Fibroblast of the aortic adventitia (primary cell): ENCODE data around the gene NR1D2. TPM values are rescaled to one million over a fixed set of nuclear protein-coding genes. Genes with fewer than 3 reads are reported as not detected.

Experiments
- DNase-seq: peaks from one replicate; pipeline ENCODE4 v3.0.0-alpha.2; 2010; ENCODE audit warnings: low read depth
- H3K4me3 ChIP-seq: 2 replicates; pipeline ENCODE4 v1.5.1; 2011; ENCODE audit warnings: low read depth, mild to moderate bottlenecking, control low read depth, low read length, moderate library complexity
- total RNA-seq: library from RNA; depleted of rRNA; stranded (reverse); fragments of >200 nt; gene quantifications from 2 replicates; pipeline ENCODE4 v1.2.3, GENCODE V29; 2012; ENCODE audit warnings: low replicate concordance
- TF ChIP-seq, protein P1 (sequence below): IDR thresholded peaks from 2 replicates; pipeline ENCODE4 v1.5.1; 2011; ENCODE audit warnings: mild to moderate bottlenecking, low read length, control low read depth, inconsistent platforms; ENCODE audit not compliant: insufficient read depth

Gene NR1D2
- total RNA-seq, 1 donor = 77.3 TPM

DNA sequence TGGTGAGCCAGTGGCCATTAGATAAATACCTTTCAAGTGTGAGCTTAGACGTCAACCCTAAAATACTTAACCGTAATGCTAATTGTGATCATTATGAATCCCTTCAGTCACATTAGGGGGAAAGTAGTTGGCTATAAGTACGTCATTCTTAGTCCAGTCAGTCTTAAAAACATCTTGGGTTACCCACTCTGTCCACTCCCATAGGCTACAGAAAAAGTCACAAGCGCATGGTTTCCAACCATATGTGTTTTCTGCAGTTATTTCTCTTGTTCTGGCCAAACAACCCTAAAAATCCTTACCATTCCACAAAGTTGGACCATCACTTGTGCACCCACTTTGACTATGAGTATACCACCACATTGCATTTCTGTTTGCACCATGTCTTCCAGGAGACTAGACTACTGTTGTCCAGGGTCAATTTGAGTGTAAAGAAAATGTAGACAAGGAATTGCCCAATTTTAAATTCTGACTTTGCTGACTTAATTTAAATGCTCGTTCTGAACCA is 24.9 kb upstream of the NR1D2 start:
- peak overlapping the region; percentile 6 for H3K4me3 ChIP-seq
- TF ChIP-seq, protein P1, sequence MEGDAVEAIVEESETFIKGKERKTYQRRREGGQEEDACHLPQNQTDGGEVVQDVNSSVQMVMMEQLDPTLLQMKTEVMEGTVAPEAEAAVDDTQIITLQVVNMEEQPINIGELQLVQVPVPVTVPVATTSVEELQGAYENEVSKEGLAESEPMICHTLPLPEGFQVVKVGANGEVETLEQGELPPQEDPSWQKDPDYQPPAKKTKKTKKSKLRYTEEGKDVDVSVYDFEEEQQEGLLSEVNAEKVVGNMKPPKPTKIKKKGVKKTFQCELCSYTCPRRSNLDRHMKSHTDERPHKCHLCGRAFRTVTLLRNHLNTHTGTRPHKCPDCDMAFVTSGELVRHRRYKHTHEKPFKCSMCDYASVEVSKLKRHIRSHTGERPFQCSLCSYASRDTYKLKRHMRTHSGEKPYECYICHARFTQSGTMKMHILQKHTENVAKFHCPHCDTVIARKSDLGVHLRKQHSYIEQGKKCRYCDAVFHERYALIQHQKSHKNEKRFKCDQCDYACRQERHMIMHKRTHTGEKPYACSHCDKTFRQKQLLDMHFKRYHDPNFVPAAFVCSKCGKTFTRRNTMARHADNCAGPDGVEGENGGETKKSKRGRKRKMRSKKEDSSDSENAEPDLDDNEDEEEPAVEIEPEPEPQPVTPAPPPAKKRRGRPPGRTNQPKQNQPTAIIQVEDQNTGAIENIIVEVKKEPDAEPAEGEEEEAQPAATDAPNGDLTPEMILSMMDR = no peak
- DNase-seq = no peak

DNA sequence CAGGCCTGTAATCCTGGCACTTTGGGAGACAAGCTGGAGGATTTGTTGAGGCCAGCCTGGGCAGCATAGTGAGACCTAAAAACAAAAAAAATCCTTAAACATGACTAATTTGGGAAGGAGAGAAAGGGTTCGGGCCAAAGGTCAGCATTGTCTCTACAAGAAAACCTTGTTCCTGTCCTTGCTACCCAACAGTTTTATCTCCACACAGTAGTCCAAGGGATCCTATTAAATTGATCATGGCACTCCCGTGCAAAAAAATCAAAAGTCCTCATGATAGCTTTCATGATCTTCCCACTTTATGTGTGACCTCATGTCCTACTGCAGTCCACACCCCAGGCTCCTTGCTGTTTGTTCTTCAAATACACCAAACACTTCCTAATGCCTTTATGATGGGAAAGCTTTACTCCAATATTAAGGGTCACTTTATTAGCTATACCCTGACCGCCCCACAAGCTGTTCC is 24.0 kb upstream of the NR1D2 start:
- TF ChIP-seq, protein P1 = no peak
- no peak for DNase-seq

DNA sequence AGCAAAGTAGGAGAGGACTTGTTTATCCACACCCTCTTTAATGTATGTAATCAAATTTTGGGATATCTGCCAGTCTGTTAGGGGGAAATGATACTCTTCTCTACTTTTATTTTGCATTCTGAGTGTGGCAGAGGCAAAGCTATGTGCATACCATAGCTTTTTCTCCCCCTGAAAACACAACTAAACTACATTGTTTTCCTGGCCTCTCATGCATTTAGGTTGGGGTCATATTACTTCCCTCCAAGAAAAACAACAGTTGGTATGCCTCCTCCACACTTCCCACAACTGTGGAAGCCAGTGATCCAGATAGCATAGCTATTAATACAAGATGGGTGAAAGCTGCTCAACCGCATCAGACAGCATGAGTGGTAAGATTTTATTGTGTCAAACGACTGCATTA is 21.3 kb upstream of the NR1D2 start:
- TF ChIP-seq, protein P1 = no peak
- H3K4me3 ChIP-seq = no peak overlapping the region
- DNase-seq = peak; percentile 49

More for the DNA sequence above, 24.0 kb upstream of the NR1D2 start:
- no peak overlapping the region for H3K4me3 ChIP-seq

DNA sequence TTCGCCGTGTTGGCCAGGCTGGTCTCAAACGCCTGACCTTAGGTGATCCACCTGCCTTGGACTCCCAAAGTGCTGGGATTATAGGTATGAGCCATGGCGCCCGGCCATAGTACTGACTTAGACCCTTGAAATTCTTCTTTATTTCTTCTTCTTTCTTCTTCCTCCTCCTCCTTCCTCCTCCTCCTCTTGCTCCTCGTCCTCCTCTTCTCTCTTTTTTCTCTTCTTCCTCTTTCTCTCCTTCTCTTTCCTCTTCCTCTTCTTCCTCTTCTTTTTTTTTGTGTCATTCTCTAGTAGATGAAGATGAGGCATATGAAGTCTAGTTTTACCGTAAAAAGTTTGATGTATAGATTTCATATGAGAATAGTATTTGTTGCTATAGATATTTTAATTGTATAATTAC is 18.8 kb upstream of the NR1D2 start:
- DNase-seq = no peak
- TF ChIP-seq, protein P1 = no peak
- no peak overlapping the region for H3K4me3 ChIP-seq

DNA sequence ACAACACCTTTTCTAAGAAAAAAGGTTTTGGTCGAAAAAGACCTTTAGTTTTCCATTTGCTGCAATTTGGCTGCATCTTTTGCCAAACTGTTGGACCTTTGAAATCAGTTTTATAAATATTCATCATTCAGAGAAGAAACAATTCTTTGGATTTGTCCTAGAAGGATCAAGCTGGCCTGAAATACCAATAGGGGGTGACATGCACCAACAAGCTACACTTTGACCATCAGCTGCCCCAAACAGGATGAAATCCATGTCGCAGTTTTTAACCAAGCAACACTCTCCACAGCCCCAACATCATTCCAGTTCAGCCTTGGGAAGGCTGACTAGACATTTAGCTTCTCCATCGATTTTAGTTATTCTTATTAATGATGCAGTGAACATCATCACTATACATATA is 18.4 kb upstream of the NR1D2 start:
- TF ChIP-seq, protein P1 = no peak
- DNase-seq = no peak
- no peak overlapping the region for H3K4me3 ChIP-seq

DNA sequence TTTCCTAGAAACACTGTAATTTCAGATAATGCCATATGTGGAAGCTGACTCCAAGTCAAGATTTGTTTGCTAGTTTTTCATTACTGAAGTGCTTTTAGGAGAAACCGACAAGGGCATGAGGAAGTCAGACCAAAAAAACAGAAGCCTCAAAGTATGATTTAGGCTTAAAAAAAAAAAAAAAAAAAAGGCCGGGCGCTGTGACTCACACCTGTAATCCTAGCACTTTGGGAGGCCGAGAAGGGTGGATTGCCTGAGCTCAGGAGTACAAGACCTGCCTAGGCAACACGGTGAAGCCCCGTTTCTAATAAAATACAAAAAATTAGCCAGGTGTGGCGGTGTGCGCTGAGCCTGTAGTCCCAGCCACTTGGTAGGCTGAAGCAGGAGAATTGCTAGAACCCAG is 16.6 kb upstream of the NR1D2 start:
- TF ChIP-seq, protein P1 = no peak
- DNase-seq = no peak
- no peak overlapping the region for H3K4me3 ChIP-seq

DNA sequence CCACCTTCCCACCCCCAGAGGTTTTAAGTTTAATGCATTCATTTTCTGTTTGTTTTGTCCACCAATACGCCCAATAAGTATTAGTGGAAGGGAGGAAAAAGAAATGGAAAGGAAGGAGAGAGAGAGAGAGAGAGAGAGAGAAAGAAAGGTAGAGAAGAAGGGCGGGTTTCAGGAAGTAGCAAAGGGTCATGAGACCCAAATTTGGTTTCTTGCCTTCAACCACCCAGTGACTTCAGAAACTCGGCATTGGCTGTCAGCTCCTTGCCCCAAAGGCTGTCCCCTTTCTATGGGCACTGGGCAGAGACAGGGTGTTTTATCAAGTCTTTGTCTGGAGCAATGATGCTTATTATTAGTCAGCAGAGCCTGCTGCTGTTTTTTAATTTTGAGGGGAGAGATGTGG is 13.5 kb upstream of the NR1D2 start:
- TF ChIP-seq, protein P1 = no peak
- no peak for DNase-seq
- H3K4me3 ChIP-seq = no peak overlapping the region
